Measurements from ENCODE around the gene ABCC8. TPM values are rescaled to one million over a fixed set of nuclear protein-coding genes. Genes with fewer than 3 reads are reported as not detected.

Gene ABCC8
- total and polyA plus RNA-seq, 2 of the 8 experiments (the other 6 are each of a cell fraction or from before 2014, with no cell fraction given) = 3.7 to 4.9 TPM

DNA sequence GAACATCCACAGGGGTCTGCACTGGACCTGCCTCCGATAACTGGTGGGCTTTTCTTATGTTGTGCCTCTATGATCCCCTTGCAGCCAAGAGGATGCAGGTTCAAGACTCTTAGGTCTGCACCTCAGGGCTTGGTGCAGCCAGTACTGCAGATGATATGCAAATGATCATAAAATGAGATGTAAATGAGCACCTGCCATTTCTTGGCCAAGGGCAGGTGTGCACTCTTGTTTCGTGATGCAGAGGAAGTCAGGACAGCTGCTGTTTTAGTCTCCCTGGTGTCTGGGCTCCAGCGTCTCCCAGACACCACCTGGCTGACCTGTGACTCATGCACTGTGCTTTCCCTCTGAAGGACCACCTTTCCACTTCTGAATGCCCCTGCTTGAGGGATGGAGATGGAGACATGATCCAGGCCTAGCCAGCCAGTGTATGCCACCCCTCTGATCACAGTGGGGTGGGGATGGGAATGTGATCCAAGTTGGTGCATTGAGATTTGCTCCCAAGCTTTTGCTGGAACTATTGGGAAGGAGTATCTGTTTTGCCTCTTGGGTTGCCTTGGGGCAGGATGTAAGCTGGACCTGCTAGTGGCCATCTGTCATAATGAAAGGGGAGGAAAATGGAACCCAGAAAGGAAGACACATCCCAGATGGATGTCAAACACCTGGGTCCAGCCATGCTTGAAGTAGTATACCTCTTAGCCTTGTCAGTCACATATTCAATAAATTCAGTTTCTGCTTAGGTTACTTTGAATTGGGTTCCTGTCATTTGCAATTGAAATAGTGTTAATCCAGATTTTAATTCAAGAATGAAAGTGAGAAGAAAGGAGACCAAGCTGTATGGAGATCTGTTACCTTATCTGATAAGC, 84.9 kb downstream of the ABCC8 start:
- H2BK20ac ChIP-seq (ENCODE audit: low read length) = no peak overlapping the region
- 95% methylated on average over 3 of the region's 3 CpGs; no CpG with 5 or more reads in 1 of the 2 experiments for WGBS, 2 experiments (ENCODE audit: extremely low coverage in 1 of 2, insufficient coverage in 1 of 2, insufficient read length in 1 of 2, insufficient replicate concordance in 2 of 2, low coverage in 1 of 2, low lambda C conversion rate in 2 of 2, missing lambda C conversion rate in 1 of 2)
- H4K20me1 ChIP-seq (replicated peaks in 1 of 2; ENCODE audit: control insufficient read depth in 1 of 2, insufficient read depth in 2 of 2, low read length in 2 of 2) = peaks cover 0 to 1% of the 10 kb centered on the region in 2 experiments
- no peak overlapping the region for H2AFZ ChIP-seq (ENCODE audit: low read length)
- H3K23me2 ChIP-seq (ENCODE audit: low read depth, low read length) = no peaks in the 10 kb centered on the region
- no peak overlapping the region for H3K56ac ChIP-seq (replicated peaks; ENCODE audit: insufficient read length, low read depth, low read length)
- no peak overlapping the region for H2BK5ac ChIP-seq (ENCODE audit: low read depth, low read length)
- H3K4me2 ChIP-seq (ENCODE audit: insufficient read depth in 1 of 2, low read depth in 2 of 2, low read length in 2 of 2) = no peak overlapping the region
- no peak overlapping the region for H3K18ac ChIP-seq (ENCODE audit: extremely low read depth, low read length)
- H3K27ac ChIP-seq (ENCODE audit: low read depth, low read length) = no peak overlapping the region
- H3K4ac ChIP-seq (replicated peaks; ENCODE audit: insufficient read length, low read depth, low read length) = no peak overlapping the region
- H3K14ac ChIP-seq (ENCODE audit: insufficient read length) = no peak overlapping the region
- H3K23ac ChIP-seq (ENCODE audit: insufficient read length) = no peak overlapping the region
- H4K5ac ChIP-seq (ENCODE audit: insufficient read length, low read depth, low read length) = no peak overlapping the region
- no peak overlapping the region for H2BK15ac ChIP-seq (ENCODE audit: low read length)
- no peak overlapping the region for H4K91ac ChIP-seq (replicated peaks; ENCODE audit: insufficient read length, low read length)
- no peak overlapping the region for H4K8ac ChIP-seq (ENCODE audit: extremely low read depth, insufficient read depth, low read length)
- ChIA-PET CTCF (ENCODE audit: partially characterized antibody) (interaction anchor here (0.9 to 38.8 kb wide), 12 partner anchors 11 to 340 kb away, joined by 3 to 1414 read pairs (median 4); partner anchors contain the start of gene ABCC8), POLR2A (ENCODE audit: partially characterized antibody) (interaction anchor here (0.9 to 2.2 kb wide), 3 partner anchors 9 to 26 kb away, joined by 3 to 6 read pairs (median 3); no protein-coding TSS in a partner anchor)
- no peak overlapping the region for H2AK5ac ChIP-seq (ENCODE audit: low read depth, low read length)
- FAIRE-seq (no peak), DNase-seq (ENCODE audit: low read depth in 1 of 2, low spot score in 2 of 2) (no peak)
- no peak overlapping the region for H3K9ac ChIP-seq (replicated peaks in 1 of 4; ENCODE audit: extremely low read depth in 1 of 4, low read depth in 3 of 4, low read length in 3 of 4)
- peaks cover 0 to 5% (median 2%) of the 10 kb centered on the region in 4 experiments; a peak in 3 of 7 replicates for H3K4me1 ChIP-seq (replicated peaks in 1 of 4; ENCODE audit: control insufficient read depth in 3 of 4, insufficient read depth in 4 of 4, low read length in 3 of 4)
- peaks cover 0 to 7% (median 0%) of the 10 kb centered on the region in 4 experiments; a peak in 4 of 7 replicates for H3K27me3 ChIP-seq (replicated peaks in 1 of 4; ENCODE audit: control insufficient read depth in 3 of 4, extremely low read depth in 1 of 4, insufficient read depth in 3 of 4, low read length in 3 of 4)
- no peaks in the 10 kb centered on the region for H3K79me2 ChIP-seq (ENCODE audit: control insufficient read depth in 1 of 2, insufficient read depth in 2 of 2, low read length in 2 of 2)
- H2BK120ac ChIP-seq (replicated peaks; ENCODE audit: low read depth, low read length) = no peak overlapping the region
- H2BK12ac ChIP-seq (ENCODE audit: low read depth, low read length) = no peak overlapping the region
- no peaks in the 10 kb centered on the region for H3K79me1 ChIP-seq (ENCODE audit: low read depth, low read length)
- H3K4me3 ChIP-seq (ENCODE audit: extremely low read depth in 1 of 4, insufficient read depth in 2 of 4, low read depth in 3 of 4, low read length in 4 of 4) = no peak overlapping the region
- H3K9me3 ChIP-seq (ENCODE audit: insufficient read depth in 2 of 2, low read depth in 1 of 2, low read length in 1 of 2) = no peaks in the 10 kb centered on the region
- H3K36me3 ChIP-seq (ENCODE audit: control insufficient read depth in 2 of 4, insufficient read depth in 4 of 4, low read length in 3 of 4) = no peaks in the 10 kb centered on the region
- TF ChIP-seq CREB1 (IDR thresholded peaks at IDR 0.05) = no peak
- no peak for TF ChIP-seq EZH2 (IDR thresholded peaks at IDR 0.05; ENCODE audit: low read depth, low read length, severe bottlenecking)
- no peak for TF ChIP-seq POLR2A (IDR thresholded peaks at IDR 0.05; ENCODE audit: control extremely low read depth in 1 of 2, low read depth in 2 of 2, low read length in 2 of 2)
- TF ChIP-seq POU5F1 (IDR thresholded peaks at IDR 0.05; ENCODE audit: low read depth, low read length) = no peak
- TF ChIP-seq BCL11A (IDR thresholded peaks at IDR 0.05; ENCODE audit: low read depth in 2 of 2, low read length in 2 of 2) = no peak
- no peak for TF ChIP-seq RXRA (IDR thresholded peaks at IDR 0.05; ENCODE audit: insufficient read depth, low read depth, low read length)
- TF ChIP-seq, protein P1, sequence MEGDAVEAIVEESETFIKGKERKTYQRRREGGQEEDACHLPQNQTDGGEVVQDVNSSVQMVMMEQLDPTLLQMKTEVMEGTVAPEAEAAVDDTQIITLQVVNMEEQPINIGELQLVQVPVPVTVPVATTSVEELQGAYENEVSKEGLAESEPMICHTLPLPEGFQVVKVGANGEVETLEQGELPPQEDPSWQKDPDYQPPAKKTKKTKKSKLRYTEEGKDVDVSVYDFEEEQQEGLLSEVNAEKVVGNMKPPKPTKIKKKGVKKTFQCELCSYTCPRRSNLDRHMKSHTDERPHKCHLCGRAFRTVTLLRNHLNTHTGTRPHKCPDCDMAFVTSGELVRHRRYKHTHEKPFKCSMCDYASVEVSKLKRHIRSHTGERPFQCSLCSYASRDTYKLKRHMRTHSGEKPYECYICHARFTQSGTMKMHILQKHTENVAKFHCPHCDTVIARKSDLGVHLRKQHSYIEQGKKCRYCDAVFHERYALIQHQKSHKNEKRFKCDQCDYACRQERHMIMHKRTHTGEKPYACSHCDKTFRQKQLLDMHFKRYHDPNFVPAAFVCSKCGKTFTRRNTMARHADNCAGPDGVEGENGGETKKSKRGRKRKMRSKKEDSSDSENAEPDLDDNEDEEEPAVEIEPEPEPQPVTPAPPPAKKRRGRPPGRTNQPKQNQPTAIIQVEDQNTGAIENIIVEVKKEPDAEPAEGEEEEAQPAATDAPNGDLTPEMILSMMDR (IDR thresholded peaks at IDR 0.05; ENCODE audit: control extremely low read depth in 1 of 3, insufficient read depth in 1 of 3, low read depth in 1 of 3, low read length in 3 of 3) = no peak
- TF ChIP-seq TAF7 (optimal IDR thresholded peaks at IDR 0.05; ENCODE audit: borderline replicate concordance, low read depth, low read length) = no peak
- no peak for TF ChIP-seq HDAC6 (IDR thresholded peaks at IDR 0.05; ENCODE audit: low read depth, low read length)
- no peak for TF ChIP-seq SRF (IDR thresholded peaks at IDR 0.05; ENCODE audit: low read depth, low read length)
